Measurements from ENCODE around the gene SPECC1L. TPM values are rescaled to one million over a fixed set of nuclear protein-coding genes. Genes with fewer than 3 reads are reported as not detected.

The SPECC1L gene
- total RNA-seq, 2 donors from 2014 or later = 39.6 to 63.2 TPM

- TF ChIP-seq POLR2AphosphoS5 (IDR thresholded peaks at IDR 0.05) (no peak), CTCF (IDR thresholded peaks at IDR 0.05) (no peak), POLR2A (IDR thresholded peaks at IDR 0.05) (no peak)
- 86% methylated on average over 28 of the region's 32 CpGs for WGBS
- H3K4me3 ChIP-seq = no peak overlapping the region
- peaks cover under 1% of the 10 kb centered on the region for H3K4me1 ChIP-seq (replicated peaks)
- H3K36me3 ChIP-seq = no peaks in the 10 kb centered on the region
- H3K27me3 ChIP-seq (replicated peaks; ENCODE audit: insufficient read depth) = no peaks in the 10 kb centered on the region
- H3K9me3 ChIP-seq = no peaks in the 10 kb centered on the region
- H3K27ac ChIP-seq = no peak overlapping the region
- intact Hi-C loops (cut with DNase I) = loop anchor here (5.0 kb wide), 2 partner anchors 77 to 97 kb away; no protein-coding TSS in a partner anchor
- no peak for DNase-seq (ENCODE audit: low spot score)
Measured at GRCh38 chr22:24424901-24425775, 154.5 kb downstream of the SPECC1L start.

DNA sequence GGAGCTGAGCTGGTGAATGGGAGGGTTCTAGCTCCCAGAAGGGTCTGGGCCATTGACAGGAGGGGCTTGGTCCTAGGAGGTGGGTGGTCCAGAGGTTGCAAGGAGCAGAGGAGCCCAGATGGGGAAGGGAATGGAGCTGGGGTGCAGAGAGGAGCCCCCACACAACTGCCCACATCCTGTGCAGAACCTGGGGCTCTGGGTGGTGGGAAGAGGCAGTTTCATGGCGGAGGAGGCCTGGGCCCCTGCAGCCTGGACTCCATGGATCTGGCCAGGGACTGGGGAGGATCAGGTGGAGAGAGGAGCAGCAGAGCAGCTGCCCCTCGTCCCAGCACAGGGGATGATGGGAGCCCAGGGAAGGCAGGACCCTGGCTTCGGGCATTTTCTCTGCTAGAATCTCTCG, 155.8 kb downstream of the SPECC1L start:
- Histone ChIP-seq H3K27ac (no peak overlapping the region), H3K9me3 (no peaks in the 10 kb centered on the region), H3K27me3 (replicated peaks; ENCODE audit: insufficient read depth) (no peaks in the 10 kb centered on the region), H3K36me3 (no peaks in the 10 kb centered on the region), H3K4me3 (no peak overlapping the region), H3K4me1 (replicated peaks) (peaks cover 3% of the 10 kb centered on the region)
- DNase-seq (ENCODE audit: low spot score) = no peak
- intact Hi-C loops (cut with DNase I) = loop anchor here (5.0 kb wide), 1 partner anchor 96 kb away; no protein-coding TSS in a partner anchor
- WGBS = 100% methylated on average over 3 of the region's 4 CpGs
- no peak for TF ChIP-seq CTCF (IDR thresholded peaks at IDR 0.05)
- TF ChIP-seq POLR2AphosphoS5 (IDR thresholded peaks at IDR 0.05) = no peak
- no peak for TF ChIP-seq POLR2A (IDR thresholded peaks at IDR 0.05)

GRCh38 chr22:24426851-24427499, 156.3 kb downstream of the SPECC1L start:
- no peak for DNase-seq (ENCODE audit: low spot score)
- intact Hi-C loops (cut with DNase I) = loop anchor here (5.0 kb wide), 1 partner anchor 95 kb away; no protein-coding TSS in a partner anchor
- Histone ChIP-seq H3K9me3 (no peaks in the 10 kb centered on the region), H3K4me1 (replicated peaks) (peaks cover 3% of the 10 kb centered on the region), H3K36me3 (no peaks in the 10 kb centered on the region), H3K4me3 (no peak overlapping the region), H3K27ac (no peak overlapping the region), H3K27me3 (replicated peaks; ENCODE audit: insufficient read depth) (no peaks in the 10 kb centered on the region)
- 83% methylated on average over 7 of the region's 19 CpGs for WGBS
- TF ChIP-seq CTCF (IDR thresholded peaks at IDR 0.05) (no peak), POLR2AphosphoS5 (IDR thresholded peaks at IDR 0.05) (no peak), POLR2A (IDR thresholded peaks at IDR 0.05) (no peak)

DNA sequence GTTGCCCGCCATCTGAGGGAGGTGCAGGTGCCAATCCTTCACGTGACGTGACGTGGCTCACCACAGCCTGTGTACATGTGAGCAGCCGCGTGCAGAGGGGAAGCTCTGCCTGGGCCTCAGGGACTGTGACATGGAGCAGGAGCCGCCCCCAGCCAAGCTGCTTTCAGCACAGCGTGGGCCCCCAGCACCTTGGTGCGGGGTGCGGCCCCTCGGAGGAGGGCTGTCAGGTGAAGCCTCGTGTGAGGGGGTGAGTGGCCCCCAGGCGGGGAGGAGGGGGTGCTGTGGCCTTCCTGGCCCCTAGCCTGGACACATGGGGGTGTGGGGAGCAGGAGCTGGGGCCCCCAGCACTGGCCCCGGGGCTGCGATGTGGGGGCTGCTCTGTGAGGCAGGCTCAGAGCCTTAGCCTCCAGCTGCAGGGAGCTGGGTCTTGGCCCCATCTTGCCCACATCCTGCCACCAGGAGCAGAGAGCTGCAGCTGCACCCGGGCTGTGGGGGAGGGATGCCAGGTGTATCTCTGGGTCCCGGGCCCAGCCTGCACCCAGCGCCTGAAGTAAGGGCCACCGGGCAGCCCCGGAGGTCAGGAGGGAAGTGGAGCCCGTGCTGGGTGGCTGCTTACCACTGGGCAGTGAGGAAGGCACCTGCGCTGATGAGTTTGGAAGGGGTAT, 157.0 kb downstream of the SPECC1L start, which contains the start of gene ADORA2A:
Gene ADORA2A, plus strand, starts transcription at position 100 of the 665 bp plus-strand sequence. CDS start 5,806 bp downstream, outside the sequence.
- TF ChIP-seq CTCF (IDR thresholded peaks at IDR 0.05) = no peak
- TF ChIP-seq POLR2AphosphoS5 (IDR thresholded peaks at IDR 0.05) = no peak
- TF ChIP-seq POLR2A (IDR thresholded peaks at IDR 0.05) = no peak
- Histone ChIP-seq H3K4me1 (replicated peaks) (peaks cover 4% of the 10 kb centered on the region), H3K9me3 (no peaks in the 10 kb centered on the region), H3K27ac (no peak within 1 kb of the TSS), H3K27me3 (replicated peaks; ENCODE audit: insufficient read depth) (no peaks in the 10 kb centered on the region), H3K4me3 (no peak within 1 kb of the TSS), H3K36me3 (no peaks in the 10 kb centered on the region)
- DNase-seq (ENCODE audit: low spot score) = no peak
- intact Hi-C loops (cut with DNase I) = loop anchor here (5.0 kb wide), 1 partner anchor 95 kb away; no protein-coding TSS in a partner anchor
- WGBS = 80% methylated on average over 15 of the region's 22 CpGs

All from prostate gland (tissue), 2 donors.